HCT116 (cell line): Measurements from ENCODE around the gene FAM9A. TPM values are rescaled to one million over a fixed set of nuclear protein-coding genes. Genes with fewer than 3 reads are reported as not detected.

ENCODE experiments used
- ATAC-seq: fragments of 200-7000 bp; cut with Tn5 transposase; 2 replicates; pipeline ENCODE4 v1.9.1; 2020; ENCODE audit warnings: mild to moderate bottlenecking, moderate library complexity
- BruUV-seq: library from RNA; stranded (reverse); fragments of 400-500 nt; replicated peaks from 2 replicates; lab custom pipeline; 2021; lab: Mats Ljungman, UMichigan
- CTCF ChIA-PET: fragments of 300-600 bp; sonication (Branson Sonifier 250); formaldehyde crosslinking; loops from one replicate; lab custom pipeline; 2021; ENCODE audit warnings: antibody characterized with exemption; lab: Charles Lee
- POLR2A ChIA-PET: fragments of 300-600, 350-600 bp; sonication (Branson Sonifier 250); formaldehyde crosslinking; loops from one replicate; lab custom pipeline; 2021; ENCODE audit warnings: antibody characterized with exemption; lab: Charles Lee
- RAD21 ChIA-PET, 2 experiments: fragments of 300-600 bp; sonication (Branson Sonifier 250); formaldehyde crosslinking; loops; one replicate each; lab custom pipeline; 2023; ENCODE audit warnings: low total read pairs in 2 of 2; ENCODE audit not compliant: uncharacterized antibody in 2 of 2, unreplicated experiment in 2 of 2, low non-redundant PET in 1 of 2; lab: Charles Lee
- DNase-seq: peaks from one replicate; pipeline ENCODE4 v3.0.0-alpha.2; 2010; ENCODE audit warnings: low read depth, low spot score
- H2AFZ ChIP-seq: fragments of 200-600 bp; shearing (Covaris generic), sonication (generic); 2 replicates; pipeline ENCODE4 v1.6.1; 2017; ENCODE audit warnings: low read depth, mixed run types, mixed read lengths, antibody characterized with exemption, low read length; ENCODE audit not compliant: poor library complexity, severe bottlenecking
- H3K27ac ChIP-seq: 2 replicates; pipeline ENCODE4 v1.5.1; 2012; ENCODE audit warnings: low read depth, low read length
- H3K27me3 ChIP-seq: fragments of 200-600 bp; sonication (generic); 2 replicates; pipeline ENCODE4 v1.6.1; 2016; ENCODE audit warnings: mixed run types, low read length, mixed read lengths; ENCODE audit not compliant: insufficient read depth
- H3K36me3 ChIP-seq, 2 experiments: fragments of 200-500 bp in 1 of 2; fragments of 200-600 bp in 1 of 2; sonication (Bioruptor generic) in 1 of 2; sonication (generic) in 1 of 2; 2 replicates each; pipeline versions ENCODE4 v1.5.1 to v1.6.1; 2014 to 2016; ENCODE audit warnings: low read length in 2 of 2, inconsistent platforms in 1 of 2, mixed read lengths in 1 of 2, mixed run types in 1 of 2; ENCODE audit not compliant: insufficient read depth in 2 of 2, control insufficient read depth in 1 of 2
- H3K4me1 ChIP-seq, 2 experiments: fragments of 200-600 bp in 1 of 2; sonication (generic) in 1 of 2; 2 replicates each; pipeline versions ENCODE4 v1.5.1 to v1.6.1; 2012 to 2017; ENCODE audit warnings: low read length in 2 of 2, inconsistent platforms in 1 of 2, mild to moderate bottlenecking in 1 of 2, mixed read lengths in 1 of 2, mixed run types in 1 of 2, moderate library complexity in 1 of 2; ENCODE audit not compliant: insufficient read depth in 2 of 2, control insufficient read depth in 1 of 2
- H3K4me2 ChIP-seq: fragments of 200-600 bp; sonication (generic); 2 replicates; pipeline ENCODE4 v1.6.1; 2017; ENCODE audit warnings: mixed run types, low read length, mixed read lengths
- H3K4me3 ChIP-seq, 2 experiments: fragments of 200-600 bp in 1 of 2; sonication (generic) in 1 of 2; replicated peaks in 1 of 2; 2 replicates each; pipeline ENCODE4 v1.5.1; 2011 to 2016; ENCODE audit warnings: low read length in 2 of 2, control low read depth in 1 of 2, low read depth in 1 of 2, mild to moderate bottlenecking in 1 of 2, mixed read lengths in 1 of 2, mixed run types in 1 of 2
- H3K79me2 ChIP-seq: fragments of 200-600 bp; sonication (generic); 2 replicates; pipeline ENCODE4 v1.6.1; 2017; ENCODE audit warnings: mild to moderate bottlenecking, mixed run types, low read length, moderate library complexity, mixed read lengths; ENCODE audit not compliant: insufficient read depth
- H3K9ac ChIP-seq: fragments of 200-600 bp; sonication (generic); 2 replicates; pipeline ENCODE4 v1.6.1; 2016; ENCODE audit warnings: low read length, mixed read lengths
- H3K9me2 ChIP-seq: fragments of 200-600 bp; sonication (generic), shearing (Covaris generic); 2 replicates; pipeline ENCODE4 v1.6.1; 2017; ENCODE audit warnings: mixed run types, mild to moderate bottlenecking, moderate library complexity; ENCODE audit not compliant: insufficient read depth
- H3K9me3 ChIP-seq, 2 experiments: fragments of 200-500 bp in 1 of 2; fragments of 200-600 bp in 1 of 2; sonication (Bioruptor generic) in 1 of 2; sonication (generic) in 1 of 2; 2 replicates each; pipeline ENCODE4 v1.6.1; 2014 to 2017; ENCODE audit warnings: low read length in 2 of 2, mixed read lengths in 2 of 2, inconsistent platforms in 1 of 2, low read depth in 1 of 2, mild to moderate bottlenecking in 1 of 2, mixed run types in 1 of 2, moderate library complexity in 1 of 2; ENCODE audit not compliant: control insufficient read depth in 1 of 2, insufficient read depth in 1 of 2
- H4K20me1 ChIP-seq: fragments of 200-600 bp; sonication (generic), shearing (Covaris generic); 2 replicates; pipeline ENCODE4 v1.6.1; 2017; ENCODE audit warnings: mixed run types, mild to moderate bottlenecking, moderate library complexity; ENCODE audit not compliant: insufficient read depth
- CEBPB ChIP-seq: IDR thresholded peaks from 2 replicates; pipeline ENCODE4 v1.6.1; 2012; ENCODE audit warnings: low read depth
- EGR1 ChIP-seq: IDR thresholded peaks from 2 replicates; pipeline ENCODE4 v1.6.1; 2012; ENCODE audit warnings: low read depth
- ELF1 ChIP-seq: IDR thresholded peaks from 2 replicates; pipeline ENCODE4 v1.6.1; 2012; ENCODE audit warnings: low read depth, borderline replicate concordance
- EZH2 ChIP-seq: fragments of 200-600 bp; sonication (generic); IDR thresholded peaks from 2 replicates; pipeline ENCODE4 v1.6.1; 2017; ENCODE audit warnings: antibody characterized with exemption, mixed run types
- EZH2phosphoT487 ChIP-seq: fragments of 200-600 bp; IDR thresholded peaks from 2 replicates; pipeline ENCODE4 v1.6.1; 2018; ENCODE audit warnings: antibody characterized with exemption, borderline replicate concordance
- JUND ChIP-seq: IDR thresholded peaks from 2 replicates; pipeline ENCODE4 v1.6.1; 2012
- POLR2A ChIP-seq: IDR thresholded peaks from 2 replicates; pipeline ENCODE4 v1.7.0; 2011; ENCODE audit warnings: borderline replicate concordance; ENCODE audit not compliant: insufficient read depth, insufficient read length; ENCODE audit errors: extremely low read depth
- POLR2AphosphoS5 ChIP-seq: IDR thresholded peaks from 2 replicates; pipeline ENCODE4 v1.6.1; 2011; ENCODE audit warnings: mild to moderate bottlenecking, low read depth, low read length, moderate library complexity
- SIN3A ChIP-seq: IDR thresholded peaks from 2 replicates; pipeline ENCODE4 v1.6.1; 2012; ENCODE audit warnings: low read depth
- SP1 ChIP-seq: IDR thresholded peaks from 2 replicates; pipeline ENCODE4 v1.6.1; 2012; ENCODE audit warnings: low read depth
- YY1 ChIP-seq: IDR thresholded peaks from 2 replicates; pipeline ENCODE4 v1.6.1; 2011; ENCODE audit warnings: low read length, low read depth, moderate library complexity, mild to moderate bottlenecking; ENCODE audit not compliant: insufficient replicate concordance; ENCODE audit errors: extremely low read depth
- intact Hi-C: fragments of 100-400 bp; cut with micrococcal nuclease; formaldehyde crosslinking; loops from 2 replicates; pipeline ENCODE4 v1.10.0; 2022
- total RNA-seq: library from RNA; stranded (reverse); gene quantifications from one replicate; pipeline ENCODE4 v1.2.1, GENCODE V29; 2021; ENCODE audit not compliant: unreplicated experiment
- TF ChIP-seq, protein P1 (sequence below): IDR thresholded peaks from 2 replicates; pipeline ENCODE4 v1.6.1; 2012

The FAM9A gene
- total RNA-seq, 1 experiment from 2014 or later, result not detected

GRCh38 chrX:8784162-8784561 lies 17.0 kb downstream of the FAM9A start:
- no peaks in the 10 kb centered on the region for H3K9me2 ChIP-seq
- no peaks in the 10 kb centered on the region for H3K36me3 ChIP-seq
- intact Hi-C loops, result no loop called here
- RAD21 ChIA-PET, result no interaction called here
- no peak overlapping the region for H3K4me2 ChIP-seq
- no peaks in the 10 kb centered on the region for H4K20me1 ChIP-seq
- no peak overlapping the region for H3K27ac ChIP-seq
- POLR2A ChIA-PET, result no interaction called here
- H3K79me2 ChIP-seq, result no peaks in the 10 kb centered on the region
- DNase-seq (no peak), ATAC-seq (no peak)
- H3K4me3 ChIP-seq, result no peak overlapping the region
- H3K9ac ChIP-seq, result no peak overlapping the region
- H3K4me1 ChIP-seq, result no peaks in the 10 kb centered on the region
- H3K27me3 ChIP-seq, result no peaks in the 10 kb centered on the region
- CTCF ChIA-PET, result no interaction called here
- TF ChIP-seq SIN3A (no peak), EZH2 (no peak), SP1 (no peak), ELF1 (no peak), JUND (no peak), CEBPB (no peak), EGR1 (no peak), YY1 (no peak), POLR2AphosphoS5 (no peak), POLR2A (no peak)
- H2AFZ ChIP-seq, result no peak overlapping the region
- H3K9me3 ChIP-seq, result no peaks in the 10 kb centered on the region
- BruUV-seq, result no TSS peak

GRCh38 chrX:8783714-8784098 lies 17.5 kb downstream of the FAM9A start:
- Histone ChIP-seq H3K79me2 (no peaks in the 10 kb centered on the region), H3K9me3 (no peaks in the 10 kb centered on the region), H3K4me3 (no peak overlapping the region), H3K36me3 (no peaks in the 10 kb centered on the region), H4K20me1 (no peaks in the 10 kb centered on the region), H3K27me3 (no peaks in the 10 kb centered on the region), H2AFZ (no peak overlapping the region), H3K4me1 (no peaks in the 10 kb centered on the region), H3K4me2 (no peak overlapping the region), H3K9ac (no peak overlapping the region), H3K27ac (no peak overlapping the region), H3K9me2 (no peaks in the 10 kb centered on the region)
- RAD21 ChIA-PET, result no interaction called here
- no peak for TF ChIP-seq SP1
- TF ChIP-seq EZH2phosphoT487, result no peak
- TF ChIP-seq, protein P1, sequence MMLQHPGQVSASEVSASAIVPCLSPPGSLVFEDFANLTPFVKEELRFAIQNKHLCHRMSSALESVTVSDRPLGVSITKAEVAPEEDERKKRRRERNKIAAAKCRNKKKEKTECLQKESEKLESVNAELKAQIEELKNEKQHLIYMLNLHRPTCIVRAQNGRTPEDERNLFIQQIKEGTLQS, result no peak
- no peak for DNase-seq
- POLR2A ChIA-PET, result no interaction called here
- CTCF ChIA-PET, result no interaction called here
- intact Hi-C loops, result no loop called here
- no peak for ATAC-seq
- BruUV-seq, result no TSS peak
